ENCODE results near the gene SCRG1.

DNA sequence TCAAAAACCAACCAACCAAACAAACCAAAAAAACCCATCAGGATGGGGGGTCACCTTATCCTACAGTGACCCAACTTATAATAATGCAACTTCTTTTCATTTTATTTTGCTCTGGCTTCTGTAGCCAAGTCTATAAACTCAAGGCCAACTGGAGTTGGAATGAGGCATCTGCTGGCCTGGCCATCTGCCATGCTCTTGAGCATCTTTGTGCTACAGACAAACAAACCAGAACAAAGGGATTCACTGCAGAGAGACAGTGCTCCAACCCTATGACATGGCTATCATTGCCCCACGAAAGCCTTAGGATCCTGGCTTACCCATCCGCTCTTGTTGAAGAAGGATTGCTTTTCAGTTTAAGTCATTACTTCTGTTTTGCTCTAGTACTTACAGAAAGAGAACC is 49.2 kb upstream of the SCRG1 start:
- TF ChIP-seq POLR2A (IDR thresholded peaks at IDR 0.05) = no peak
- TF ChIP-seq, protein P1, sequence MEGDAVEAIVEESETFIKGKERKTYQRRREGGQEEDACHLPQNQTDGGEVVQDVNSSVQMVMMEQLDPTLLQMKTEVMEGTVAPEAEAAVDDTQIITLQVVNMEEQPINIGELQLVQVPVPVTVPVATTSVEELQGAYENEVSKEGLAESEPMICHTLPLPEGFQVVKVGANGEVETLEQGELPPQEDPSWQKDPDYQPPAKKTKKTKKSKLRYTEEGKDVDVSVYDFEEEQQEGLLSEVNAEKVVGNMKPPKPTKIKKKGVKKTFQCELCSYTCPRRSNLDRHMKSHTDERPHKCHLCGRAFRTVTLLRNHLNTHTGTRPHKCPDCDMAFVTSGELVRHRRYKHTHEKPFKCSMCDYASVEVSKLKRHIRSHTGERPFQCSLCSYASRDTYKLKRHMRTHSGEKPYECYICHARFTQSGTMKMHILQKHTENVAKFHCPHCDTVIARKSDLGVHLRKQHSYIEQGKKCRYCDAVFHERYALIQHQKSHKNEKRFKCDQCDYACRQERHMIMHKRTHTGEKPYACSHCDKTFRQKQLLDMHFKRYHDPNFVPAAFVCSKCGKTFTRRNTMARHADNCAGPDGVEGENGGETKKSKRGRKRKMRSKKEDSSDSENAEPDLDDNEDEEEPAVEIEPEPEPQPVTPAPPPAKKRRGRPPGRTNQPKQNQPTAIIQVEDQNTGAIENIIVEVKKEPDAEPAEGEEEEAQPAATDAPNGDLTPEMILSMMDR (IDR thresholded peaks at IDR 0.05) = no peak
